LHCN-M2 (cell line): ENCODE measurements around the gene RPP38. TPM values are rescaled to one million over a fixed set of nuclear protein-coding genes. Genes with fewer than 3 reads are reported as not detected.

Source experiments
- DNase-seq: peaks from one replicate; pipeline ENCODE4 v3.0.0-alpha.2; 2012; ENCODE audit warnings: low read depth
- polyA plus RNA-seq: library from polyadenylated mRNA; unstranded; fragments of >200 nt; gene quantifications from one replicate; pipeline ENCODE4 v1.2.1, GENCODE V29; 2012; ENCODE audit warnings: missing spikeins
- total RNA-seq: library from RNA; depleted of rRNA; stranded (reverse); fragments of >200 nt; gene quantifications from 2 replicates; pipeline ENCODE4 v1.2.3, GENCODE V29; 2014; rRNA removed

Gene RPP38, protein sequence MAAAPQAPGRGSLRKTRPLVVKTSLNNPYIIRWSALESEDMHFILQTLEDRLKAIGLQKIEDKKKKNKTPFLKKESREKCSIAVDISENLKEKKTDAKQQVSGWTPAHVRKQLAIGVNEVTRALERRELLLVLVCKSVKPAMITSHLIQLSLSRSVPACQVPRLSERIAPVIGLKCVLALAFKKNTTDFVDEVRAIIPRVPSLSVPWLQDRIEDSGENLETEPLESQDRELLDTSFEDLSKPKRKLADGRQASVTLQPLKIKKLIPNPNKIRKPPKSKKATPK
- 14.3 and 15.1 TPM in 2 replicates for total RNA-seq
- 12.3 TPM for polyA plus RNA-seq

DNA sequence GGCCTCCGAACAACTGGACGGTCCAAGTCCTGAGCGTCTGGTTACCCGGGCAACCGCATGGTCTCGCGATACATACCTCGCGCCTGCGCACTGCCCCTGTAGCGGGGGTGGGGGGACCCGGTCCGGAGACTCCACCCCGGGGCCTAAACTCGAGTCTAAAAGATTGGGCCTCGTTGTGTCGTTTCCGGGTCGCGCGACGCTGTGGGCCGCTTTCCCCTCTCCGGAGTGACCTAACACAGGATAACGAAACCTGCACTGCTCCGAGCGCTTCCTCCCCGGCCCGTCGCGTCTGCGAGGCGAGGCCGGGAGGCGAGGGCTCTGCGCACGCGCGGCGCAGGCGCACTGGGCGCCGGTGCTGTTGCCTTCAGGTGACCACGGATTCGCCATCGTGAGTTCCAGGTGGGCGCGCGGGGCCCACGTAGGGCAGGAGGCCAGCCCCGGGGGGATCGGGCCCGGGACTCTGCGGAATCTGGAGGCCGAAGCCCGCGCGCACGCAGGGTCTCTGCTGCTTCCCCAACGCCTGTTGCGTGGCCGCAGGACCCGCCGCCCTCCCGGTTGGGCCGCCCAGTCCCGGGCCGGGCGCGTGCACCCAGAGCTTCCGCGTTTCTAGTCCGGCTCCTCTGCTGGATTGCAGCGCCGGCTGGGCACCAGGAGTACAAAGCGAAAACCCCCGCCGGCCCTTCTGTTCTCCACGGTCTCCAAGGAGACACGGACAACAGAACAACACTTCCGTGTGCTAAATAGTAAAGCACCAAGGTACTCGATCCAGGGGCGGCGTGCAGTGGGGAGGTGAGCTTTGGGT is at the start of gene RPP38:
RPP38 (plus strand) TSS at position 345 of the 802 bp plus-strand sequence. CDS start 5,960 bp downstream, outside the sequence.
- DNase-seq: peak; percentile 95

DNA sequence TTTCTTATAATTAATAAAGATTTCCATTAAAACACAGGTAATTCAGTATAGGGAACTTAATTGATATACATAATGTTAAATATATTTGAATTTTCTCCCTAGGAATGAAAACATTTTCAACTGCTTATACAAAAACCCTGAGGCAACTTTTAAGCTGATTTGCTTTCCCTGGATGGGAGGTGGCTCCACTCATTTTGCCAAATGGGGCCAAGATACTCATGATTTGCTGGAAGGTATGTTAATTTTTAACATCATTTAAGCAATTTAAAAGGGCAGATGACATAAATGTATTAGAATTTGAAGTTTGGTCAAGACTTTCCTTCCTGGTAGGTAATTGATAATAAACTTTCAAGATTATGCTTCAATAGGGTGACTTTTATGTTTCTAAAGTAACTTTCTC is 47.6 kb upstream of the RPP38 start:
- DNase-seq: no peak

DNA sequence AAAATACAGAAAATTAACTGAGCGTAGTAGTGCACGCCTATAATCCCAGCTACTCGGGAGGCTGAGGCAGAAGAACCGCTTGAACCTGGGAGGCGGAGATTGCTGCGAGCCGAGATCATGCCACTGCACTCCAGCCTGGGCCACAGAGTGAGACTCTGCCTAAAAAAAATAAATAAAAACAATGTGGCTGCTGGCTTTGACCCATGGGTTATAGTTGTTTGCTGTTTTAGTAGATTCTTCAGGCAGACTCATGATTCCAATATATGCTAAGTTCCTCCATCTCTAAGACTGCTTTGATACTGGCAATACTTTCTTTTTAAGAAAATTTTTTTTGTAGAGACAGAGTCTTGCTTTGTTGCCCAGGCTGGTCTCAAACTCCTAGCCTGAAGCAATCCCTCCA is 45.0 kb upstream of the RPP38 start:
- DNase-seq: no peak

DNA sequence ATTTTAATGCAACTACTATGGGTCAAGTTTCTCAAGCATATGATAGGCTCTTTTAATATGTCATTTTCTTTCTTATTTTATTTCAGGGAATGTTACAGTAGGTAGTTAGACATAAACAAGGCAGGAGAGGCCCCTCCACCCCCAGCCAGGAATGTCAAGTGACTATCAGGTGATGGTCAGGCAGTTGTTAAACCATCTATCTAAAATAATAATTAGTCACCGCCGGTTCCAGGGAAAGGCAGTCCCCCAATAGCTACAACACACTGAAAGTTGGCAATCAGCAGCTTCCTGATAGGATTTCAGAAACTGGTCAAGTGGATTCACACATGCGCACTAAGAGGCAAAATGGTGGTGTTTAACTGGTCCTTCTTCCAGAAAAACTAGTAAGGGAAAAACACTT is 44.1 kb upstream of the RPP38 start:
- DNase-seq: no peak

DNA sequence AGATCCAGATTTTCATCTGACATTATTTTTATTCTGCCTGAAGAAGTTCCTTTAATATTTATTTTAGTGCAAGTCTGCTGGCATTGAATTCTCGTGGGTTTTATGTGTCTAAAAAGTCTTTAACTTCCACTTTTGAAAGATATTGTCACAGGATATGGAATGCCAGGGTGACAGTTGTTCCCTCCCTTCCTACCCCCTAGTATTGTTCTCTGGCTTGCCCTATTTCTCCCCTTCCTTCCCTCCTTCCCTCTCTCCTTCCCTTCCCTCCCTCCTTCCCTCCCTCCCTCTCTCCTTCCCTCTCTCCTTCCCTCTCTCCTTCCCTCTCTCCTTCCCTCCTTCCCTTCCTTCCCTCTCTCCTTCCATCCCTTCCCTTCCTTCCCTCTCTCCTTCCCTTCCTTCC is 38.5 kb upstream of the RPP38 start:
- DNase-seq: no peak

DNA sequence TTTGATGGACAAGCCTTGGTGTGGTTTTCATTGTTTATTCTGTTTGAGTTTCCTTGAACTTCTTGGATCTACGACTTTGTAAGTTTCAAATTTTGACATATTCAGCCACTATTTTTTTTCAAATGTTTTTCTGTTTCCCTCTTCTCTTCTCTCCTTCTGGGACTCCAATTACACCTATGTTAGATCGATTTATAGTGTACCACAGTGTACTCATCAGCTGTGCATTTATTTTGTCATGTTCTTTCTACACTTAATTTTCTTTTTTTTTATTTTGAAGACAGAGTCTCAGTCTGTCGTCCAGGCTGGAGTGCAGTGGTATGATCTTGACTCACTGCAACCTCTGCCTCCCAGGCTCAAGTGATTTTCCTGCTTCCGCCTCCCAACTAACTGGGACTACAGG is 37.2 kb upstream of the RPP38 start:
- no peak for DNase-seq

DNA sequence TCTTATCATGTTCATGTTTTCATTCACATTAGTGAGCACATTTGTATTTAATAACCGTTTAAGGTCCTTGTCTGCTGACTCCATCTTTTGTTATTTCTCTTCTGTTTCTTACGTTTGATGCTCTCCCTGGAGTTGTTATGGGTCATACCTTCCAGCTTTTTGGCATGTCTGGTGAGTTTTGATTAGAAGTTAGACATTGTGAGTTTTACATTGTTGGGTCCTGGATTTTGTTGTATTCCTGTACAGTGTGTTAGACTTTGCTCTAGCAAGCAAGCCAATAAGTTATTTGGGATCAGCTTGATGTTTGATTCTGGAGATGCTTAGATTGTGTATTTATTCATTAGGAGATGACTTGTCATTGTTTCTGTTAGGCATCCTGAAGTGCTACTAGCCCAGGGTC is 36.5 kb upstream of the RPP38 start:
- no peak for DNase-seq

DNA sequence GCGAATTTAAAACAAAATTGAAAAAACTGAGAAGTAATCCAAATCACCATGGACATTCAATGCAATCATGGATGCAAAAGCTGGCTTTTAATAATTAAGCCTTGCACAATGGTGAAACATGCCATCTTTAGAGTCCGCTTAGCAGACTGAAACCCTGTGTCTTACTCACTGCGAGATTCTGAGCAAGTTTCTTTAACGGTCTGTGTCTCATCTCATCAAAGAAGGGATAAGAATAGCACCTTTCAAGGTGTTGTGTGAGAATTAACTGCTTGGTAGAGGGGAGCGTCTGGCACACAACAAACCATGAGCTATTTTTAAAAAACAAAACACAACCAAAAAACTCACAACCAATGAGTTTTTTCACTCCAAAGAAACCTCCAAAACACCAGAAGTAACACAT is 30.0 kb upstream of the RPP38 start:
- no peak for DNase-seq

DNA sequence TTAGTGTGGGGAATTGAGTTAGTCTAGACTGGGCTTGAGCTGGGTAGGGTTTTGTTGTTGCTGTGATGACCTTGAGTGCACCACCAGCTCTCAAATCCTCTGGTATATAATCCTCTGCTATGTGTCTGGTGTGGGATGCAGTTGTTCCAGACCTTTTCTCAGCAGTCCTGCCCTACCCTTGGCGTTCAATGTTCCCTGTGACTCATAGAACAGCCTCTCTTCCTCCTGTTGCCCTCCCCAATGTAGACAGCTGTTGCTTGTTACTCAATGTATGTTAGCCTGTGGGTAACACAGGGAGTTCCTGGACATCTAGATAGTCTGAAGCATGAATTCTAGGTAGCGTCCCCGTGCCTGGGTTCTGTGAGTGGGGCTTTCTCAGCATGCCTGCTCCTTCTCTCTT is 28.4 kb upstream of the RPP38 start:
- peak; percentile 98 for DNase-seq

DNA sequence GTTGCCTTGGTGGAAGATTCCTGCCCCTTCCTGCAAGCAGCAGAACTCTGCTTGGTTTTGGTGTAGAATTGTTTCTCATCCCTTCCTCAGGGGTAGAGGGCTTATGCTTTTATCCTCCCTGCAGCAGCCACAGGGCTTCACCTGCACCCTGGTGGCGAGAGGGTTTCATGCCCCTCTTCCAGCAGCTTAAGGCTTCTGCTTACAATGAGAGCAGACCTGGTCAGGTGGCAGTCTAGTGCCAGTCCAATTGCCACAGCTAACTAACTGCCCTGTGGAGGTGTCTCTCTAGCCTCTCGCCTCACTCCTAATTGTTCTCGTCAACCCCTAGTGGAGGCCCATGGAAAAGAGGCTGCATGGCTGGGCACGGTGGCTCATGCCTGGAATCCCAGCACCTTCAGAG is 27.9 kb upstream of the RPP38 start:
- no peak for DNase-seq

DNA sequence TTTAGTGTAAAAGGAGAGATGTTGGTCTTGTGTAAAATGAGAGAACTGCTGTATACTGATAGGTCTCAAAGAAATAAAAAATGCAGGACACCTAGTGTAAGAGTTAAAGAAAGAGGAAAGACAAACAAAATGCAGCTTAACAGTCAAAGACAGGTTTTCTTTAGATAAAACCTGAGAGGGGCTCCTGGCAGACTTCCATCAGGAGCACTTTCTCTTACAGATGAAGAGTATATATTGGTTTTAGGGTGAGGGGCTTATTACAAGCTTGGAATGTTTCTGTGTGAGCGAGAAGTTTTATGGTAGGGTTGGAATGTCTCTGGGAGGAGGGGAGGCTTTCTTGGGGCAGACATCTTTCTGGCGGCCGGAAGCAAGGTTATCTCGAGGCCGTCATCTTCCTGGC is 24.8 kb upstream of the RPP38 start:
- no peak for DNase-seq

DNA sequence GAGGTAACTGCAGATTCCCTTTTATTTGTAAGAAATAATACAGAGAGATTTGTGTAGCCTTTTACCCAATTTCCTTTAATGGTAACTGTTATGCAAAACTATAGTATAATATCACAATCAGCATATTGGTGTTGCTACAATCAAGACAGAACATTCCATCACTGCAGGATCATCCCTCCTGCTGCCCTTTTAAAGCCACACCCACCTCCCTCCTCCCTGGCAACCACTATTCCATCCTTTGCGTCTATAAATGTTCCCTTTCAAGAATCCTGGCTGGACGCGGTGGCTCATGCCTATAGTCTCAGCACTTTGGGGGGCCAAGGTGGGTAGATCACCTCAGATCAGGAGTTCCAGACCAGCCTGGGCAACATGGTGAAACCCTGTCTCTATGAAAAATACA is 21.7 kb upstream of the RPP38 start:
- DNase-seq: no peak

DNA sequence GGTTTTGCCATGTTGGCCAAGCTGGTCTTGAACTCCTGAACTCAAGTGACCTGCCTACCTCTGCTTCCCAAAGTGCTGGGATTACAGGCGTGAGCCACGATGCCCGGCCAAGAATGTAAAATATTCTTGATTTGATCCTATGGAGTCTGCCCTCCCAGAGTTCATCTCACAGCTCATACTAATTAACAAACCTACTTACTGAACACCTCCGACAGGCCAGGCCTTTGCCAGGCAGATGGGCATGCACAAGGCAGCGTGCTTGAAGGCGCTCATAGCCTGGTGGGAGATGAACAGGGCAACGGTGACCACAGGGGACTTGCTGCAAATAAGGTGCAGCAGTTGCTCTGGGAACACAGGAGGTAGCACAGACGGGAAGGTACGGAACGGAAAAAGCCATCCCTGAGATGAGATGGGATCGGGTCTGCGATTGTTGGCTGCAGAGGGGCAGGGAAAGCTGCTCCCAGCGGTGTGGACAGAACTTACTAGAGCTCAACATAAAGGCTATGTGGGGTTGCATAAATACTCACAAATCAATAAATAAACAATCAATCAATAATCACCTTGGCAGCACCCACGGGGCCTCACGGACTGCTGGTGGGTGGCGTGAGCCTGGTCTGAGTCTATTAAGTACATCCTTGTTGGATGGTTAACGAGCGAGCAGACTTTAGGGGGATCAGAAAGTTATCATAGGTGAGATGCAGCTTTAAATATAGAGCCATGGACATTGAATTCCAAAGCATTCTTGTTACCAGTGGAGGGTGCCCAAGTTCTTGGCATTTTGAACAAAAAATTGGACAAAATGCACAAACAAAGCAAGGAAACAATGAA is 13.3 kb upstream of the RPP38 start:
- DNase-seq: no peak

DNA sequence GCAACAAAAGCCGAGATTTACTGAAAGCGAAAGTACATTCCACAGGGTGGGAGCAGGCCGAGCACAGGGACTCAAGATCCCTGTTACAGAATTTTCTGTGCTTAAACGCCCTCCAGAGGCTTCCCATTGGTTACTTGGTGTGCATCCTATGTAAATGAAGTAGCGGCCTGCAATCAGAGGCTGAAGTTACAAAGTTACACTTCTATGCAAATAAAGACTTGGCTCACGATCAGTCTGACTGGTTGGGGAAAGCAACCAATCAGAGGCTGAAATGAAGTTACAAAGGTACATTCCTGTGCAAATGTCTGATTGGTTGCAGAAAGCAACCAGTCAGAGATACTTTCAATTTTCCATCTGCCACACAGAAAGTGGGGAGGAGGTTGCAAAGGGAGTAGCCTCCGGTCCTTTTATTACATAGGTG is 12.6 kb upstream of the RPP38 start:
- peak; percentile 98 for DNase-seq

DNA sequence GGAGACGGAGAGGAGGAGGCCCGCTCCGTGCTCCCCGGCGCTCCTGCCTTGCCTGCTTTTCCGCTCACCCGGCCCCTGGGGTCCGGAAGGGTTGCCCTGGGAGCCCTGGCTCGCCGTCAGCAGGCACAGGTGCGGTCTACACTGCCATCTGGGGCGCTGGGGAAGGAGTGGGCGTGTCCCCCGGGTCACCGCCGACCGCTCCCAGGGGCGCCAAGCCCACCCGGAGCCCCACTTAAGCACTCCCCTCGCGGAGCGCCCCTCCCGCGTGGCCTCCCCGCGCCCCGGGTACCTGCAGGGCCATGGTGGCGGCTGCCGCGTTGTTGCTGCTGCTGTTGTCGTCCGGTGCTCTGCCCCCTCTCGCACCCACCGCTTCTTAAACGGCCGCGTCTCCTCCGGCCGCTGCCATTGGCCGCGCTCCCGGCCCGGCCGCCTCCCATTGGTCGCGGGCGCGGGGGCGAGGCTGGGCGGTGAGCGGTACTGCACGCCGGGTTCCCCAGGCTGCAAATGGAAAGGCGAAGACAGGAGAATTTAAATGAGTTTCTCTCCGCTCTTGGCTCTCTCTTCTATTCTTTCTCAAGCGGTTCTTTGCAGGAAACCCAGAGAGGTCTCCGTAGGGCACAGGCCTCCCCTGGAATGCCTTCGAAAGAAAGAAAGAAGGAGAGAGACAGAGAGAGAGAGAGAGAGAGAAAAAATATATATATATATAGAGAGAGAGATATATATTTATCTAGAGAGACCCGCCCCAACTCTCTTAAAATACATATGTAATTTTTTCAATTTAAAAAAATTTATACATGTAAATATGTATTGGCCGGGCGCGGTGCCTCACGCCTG is 8.5 kb upstream of the RPP38 start, which contains the start of gene ACBD7:
ACBD7 (minus strand) TSS at position 349 of the 834 bp plus-strand sequence; CDS start at position 301, 48 bp downstream.
- peak; percentile 75 for DNase-seq

DNA sequence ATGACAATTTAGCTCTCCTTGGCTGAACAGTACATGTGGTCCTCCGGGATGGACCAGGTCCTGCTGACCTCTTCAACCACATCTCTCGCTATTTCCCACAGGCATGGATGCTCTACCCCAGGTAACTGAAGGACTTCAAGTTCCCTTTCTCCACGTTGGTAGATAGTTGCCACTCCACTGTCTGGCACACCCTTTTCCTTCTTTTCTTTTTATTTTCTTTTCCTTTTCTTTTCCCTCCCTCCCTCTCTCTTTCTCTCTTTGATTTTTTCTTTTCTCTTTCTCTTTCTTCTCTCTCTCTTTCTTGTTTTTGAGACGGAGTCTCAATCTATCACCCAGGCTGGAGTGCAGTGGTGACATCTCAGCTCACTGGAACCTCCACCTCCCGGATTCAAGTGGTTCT is 5.7 kb upstream of the RPP38 start:
- DNase-seq: no peak

DNA sequence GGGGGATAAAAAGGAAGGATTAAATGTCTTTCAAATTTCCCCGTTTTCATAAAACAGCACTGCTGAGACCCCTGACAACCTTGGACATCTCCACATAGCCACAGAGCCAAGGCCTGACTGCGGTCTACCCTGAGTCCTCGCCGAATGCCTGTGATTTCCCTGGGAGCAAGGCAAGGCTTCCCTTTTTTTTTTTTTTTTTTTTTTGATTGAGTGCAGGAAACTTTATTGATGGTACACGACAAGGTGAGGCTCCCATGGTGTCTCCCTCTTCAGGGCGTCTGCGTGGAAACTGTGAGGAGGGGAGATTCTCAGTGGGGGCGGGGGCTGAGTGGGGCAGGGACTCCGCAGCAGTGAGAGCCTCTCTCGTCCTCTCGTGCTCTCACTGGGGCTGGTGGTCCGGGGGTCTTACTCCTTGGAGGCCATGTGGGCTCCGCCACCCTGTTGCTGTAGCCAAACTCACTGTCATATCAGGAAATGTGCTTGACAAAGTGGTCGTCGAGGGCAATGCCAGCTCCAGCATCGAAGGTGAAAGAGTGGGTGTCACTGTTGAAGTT is 4.2 kb upstream of the RPP38 start:
- no peak for DNase-seq

DNA sequence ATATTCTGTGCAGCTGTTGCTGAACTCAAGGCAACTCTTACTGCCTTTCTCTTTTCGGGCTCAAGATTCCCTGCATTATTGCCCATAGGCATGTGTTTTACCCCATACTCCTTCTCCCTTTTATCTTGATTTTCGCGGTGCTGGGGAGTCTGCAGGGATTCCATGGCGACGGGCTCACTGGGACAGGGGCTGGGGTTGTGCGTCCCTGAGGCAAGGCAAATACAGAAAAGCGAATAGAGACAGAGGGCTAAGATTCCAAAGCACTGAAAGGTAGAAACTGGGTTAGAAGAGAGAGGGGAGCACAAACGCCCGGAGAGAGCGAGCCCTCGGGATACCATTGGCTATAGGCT is 519 bp upstream of the RPP38 start:
- DNase-seq: no peak

DNA sequence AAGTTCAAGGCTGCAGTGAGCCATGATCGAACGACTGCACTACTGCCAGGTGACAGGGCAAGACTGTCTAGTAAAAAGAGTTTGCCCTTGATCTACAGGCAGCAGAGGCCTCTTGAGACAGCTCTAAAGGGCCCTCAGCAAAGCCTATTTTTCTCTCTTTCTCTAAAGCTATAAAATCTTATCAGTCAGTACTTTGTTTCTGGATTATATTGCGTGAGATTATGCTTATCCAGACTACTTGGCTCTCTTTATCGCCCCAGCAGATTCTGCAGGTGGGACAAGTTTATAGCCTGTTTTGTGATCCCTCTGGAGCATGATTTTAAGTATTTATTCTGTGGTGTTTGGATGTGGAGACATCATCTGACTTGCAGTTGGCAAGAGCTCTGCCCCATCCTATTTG is 2.7 kb downstream of the RPP38 start:
- DNase-seq: no peak

DNA sequence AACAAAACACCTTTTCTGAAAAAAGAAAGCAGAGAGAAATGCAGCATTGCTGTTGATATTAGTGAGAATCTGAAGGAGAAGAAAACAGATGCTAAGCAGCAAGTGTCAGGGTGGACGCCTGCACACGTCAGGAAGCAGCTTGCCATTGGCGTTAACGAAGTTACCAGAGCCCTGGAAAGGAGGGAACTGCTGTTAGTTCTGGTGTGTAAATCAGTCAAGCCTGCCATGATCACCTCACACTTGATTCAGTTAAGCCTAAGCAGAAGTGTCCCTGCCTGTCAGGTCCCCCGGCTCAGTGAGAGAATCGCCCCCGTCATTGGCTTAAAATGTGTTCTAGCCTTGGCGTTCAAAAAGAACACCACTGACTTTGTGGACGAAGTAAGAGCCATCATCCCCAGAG is 6.4 kb downstream of the RPP38 start:
- no peak for DNase-seq
